Suppressor macrophage treated with lipopolysaccharide for 4 hours (primary cell): ENCODE results near the gene TULP1.
"Not testable (repeated sequence)": the region's sequence is repeated elsewhere in the genome, so short reads cannot be mapped to it uniquely, and the experiment has no call there.

Experiments used
- DNase-seq: peaks from one replicate; pipeline ENCODE4 v3.0.0-alpha.2; 2020

TULP1 gene

DNA sequence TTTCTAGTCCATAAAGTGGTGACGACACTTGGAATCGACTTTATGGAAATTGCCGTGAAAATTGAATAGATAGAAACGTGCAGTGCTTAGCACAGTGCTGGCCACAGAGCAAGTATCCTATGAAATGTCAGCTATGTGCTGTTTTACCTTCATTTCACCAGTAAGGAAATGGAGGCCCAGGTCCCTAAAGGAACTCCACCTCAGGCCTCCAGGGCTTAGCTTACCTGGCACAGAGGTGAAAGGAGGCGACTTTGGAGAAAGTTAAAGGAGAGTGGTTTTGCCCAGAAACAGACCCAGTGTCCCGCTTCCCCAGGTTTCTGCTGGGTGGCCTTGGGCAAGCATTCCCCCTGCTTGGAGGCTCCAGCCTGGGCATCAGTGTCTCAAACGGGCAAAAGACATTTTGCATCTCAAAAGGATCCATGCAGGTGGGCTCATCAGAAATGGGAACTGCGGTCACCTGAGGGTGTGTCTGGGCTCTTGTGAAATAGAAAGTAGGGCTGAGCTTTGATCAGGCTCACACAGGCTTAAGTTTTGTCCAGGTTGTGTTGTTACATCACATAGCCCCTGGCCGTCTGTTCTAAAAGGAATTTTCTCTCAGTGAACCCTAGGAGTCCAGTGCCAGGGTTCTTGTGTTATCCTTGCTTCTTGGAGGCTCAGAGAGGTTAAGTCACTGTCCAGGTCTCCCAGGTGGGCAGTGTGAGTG lies 6.8 kb upstream of the TULP1 start:
- DNase-seq, result no peak

DNA sequence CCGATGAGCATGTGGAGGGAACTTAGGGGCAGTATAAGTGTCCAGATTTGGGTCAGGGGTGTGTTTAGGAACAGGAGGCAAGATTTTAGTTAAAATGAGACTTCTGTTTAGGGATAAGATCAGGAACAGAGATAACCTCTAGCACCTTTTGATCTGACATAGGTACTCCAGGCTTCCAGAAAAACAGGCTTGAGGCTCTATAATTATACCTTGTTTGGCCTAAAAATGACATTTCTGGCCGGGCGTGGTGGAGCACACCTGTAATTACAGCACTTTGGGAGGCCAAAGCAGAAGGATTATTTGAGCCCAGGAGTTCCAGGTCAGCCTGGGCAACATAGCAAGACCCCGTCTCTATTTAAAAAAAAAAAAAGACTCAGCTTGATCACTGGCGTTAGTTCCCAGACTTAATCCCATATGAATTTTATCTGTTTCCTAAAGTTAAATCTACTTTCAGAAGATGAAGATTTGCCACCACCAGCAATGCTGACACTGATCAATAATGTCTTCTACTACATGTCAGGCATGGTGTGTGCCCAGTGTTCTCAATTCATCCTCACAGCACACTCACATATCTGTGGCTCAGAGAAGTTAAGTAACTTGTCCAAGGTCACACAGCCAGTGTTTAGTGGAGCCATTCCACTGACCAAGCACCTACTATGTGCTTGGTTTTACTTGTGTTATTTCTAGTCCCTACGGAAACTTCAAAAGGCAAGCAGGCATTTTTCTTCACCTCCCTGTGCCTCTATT lies 6.0 kb upstream of the TULP1 start:
- DNase-seq, result no peak

DNA sequence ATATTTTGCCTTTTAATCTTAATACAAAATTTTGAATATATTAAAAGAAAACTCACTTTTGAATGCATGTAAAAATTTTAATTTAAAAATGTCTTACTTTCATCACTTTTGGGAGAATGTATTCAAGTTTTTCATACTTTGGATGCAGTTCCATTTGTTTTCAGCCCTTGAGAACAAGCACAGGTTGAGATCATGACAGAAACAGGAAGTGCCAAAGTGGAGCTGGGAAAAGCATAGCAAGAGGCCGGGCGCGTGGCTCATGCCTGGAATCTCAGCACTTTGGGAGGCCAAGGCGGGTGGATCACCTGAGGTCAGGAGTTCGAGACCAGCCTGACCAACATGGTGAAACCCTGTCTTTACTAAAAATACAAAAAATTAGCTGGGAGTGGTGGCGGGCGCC lies 5.3 kb upstream of the TULP1 start:
- peak; percentile 21 for DNase-seq

DNA sequence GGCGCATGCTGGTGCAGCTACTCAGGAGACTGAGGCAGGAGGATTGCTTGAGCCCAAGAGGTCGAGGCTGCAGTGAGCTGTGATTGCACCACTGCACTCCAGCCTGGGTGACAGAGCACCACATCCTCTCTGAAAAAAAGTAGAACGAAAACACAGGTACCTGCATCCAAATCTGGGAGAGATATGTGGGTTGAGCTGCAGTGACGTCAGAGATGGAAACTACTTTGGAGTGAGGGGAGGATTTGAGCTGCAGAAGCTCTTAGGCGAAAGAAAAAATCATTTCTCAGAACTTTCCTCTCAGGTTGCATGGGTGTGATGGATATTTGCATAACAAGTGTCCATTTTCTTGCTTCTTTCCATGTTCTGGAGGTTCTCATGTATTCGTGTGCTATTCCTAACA lies 4.0 kb upstream of the TULP1 start:
- no peak for DNase-seq

DNA sequence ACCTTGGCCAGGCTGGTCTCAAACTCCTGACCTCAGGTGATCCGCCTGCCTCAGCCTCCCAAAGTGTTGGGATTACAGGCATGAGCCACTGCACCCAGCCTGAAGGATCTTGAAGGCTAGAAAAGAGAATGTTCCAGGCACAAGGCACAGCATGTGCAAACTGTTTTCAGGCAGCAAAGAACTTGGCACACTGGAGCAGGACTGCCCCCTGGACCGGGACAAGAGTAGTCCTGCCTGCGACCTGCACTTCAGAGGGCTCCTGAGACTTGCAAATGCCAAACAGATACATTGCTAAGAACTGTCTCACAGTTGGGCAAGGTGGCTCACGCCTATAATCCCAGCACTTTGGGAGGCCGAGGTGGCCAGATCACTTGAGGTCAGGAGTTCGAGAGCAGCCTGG lies 3.2 kb upstream of the TULP1 start:
- not testable (repeated sequence) for DNase-seq

DNA sequence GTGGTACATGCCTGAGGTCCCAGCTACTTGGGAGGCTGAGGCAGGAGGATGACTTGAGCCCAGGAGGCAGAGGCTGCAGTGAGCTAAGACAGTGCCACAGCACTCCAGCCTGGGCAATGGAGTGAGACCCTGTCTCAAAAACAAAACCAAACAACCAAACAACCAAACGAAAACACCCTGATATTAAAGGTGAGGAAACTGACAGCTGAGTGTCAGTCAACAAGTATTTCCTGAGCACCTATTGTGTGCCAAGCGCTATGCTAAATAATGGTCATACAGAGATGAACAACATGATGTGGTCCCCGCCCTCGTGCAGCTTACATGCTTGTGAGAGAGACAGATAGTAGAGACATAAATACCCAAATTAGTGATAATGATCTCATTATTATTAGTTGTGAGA lies 1.9 kb upstream of the TULP1 start:
- no peak for DNase-seq

DNA sequence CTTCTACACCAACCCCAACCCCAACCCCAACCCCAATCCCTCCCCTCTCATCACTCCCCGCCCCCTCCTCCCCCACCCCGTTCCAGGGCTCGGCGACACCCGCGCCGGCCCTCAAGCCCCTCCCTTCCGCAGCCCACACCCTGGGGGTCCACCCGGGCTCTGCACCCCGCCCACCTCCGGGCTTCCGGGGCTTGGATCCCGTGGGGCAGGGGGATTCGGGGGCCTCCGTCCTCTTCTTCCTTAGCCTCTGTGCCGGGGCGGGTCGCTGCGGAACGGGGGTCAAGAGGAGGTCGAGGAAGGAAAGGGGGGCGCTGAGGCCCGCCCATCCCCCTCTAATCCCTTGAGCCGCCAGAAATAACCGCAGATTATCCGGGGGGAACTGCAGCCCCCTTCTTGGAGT lies 690 bp downstream of the TULP1 start:
- DNase-seq, result no peak

DNA sequence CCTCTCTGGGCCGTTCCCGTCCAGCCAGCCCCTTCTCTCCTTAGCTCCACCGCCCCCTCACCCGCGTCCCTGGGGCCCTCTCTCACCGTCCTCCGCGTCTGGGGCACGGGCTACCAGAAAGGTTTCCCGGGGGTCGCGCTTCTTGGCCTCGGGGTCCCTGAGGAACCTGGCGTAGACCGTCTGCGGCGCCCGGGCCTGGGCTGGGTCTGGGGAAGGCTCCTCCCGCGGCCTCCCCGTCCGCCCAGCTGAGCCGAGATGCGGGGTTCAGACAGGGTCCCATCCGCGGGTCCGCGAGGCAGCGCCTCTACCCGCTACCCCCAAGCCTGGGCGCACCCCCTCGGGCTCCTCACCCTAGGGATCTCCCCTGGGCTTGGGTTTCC lies 1.1 kb downstream of the TULP1 start:
- no peak for DNase-seq

DNA sequence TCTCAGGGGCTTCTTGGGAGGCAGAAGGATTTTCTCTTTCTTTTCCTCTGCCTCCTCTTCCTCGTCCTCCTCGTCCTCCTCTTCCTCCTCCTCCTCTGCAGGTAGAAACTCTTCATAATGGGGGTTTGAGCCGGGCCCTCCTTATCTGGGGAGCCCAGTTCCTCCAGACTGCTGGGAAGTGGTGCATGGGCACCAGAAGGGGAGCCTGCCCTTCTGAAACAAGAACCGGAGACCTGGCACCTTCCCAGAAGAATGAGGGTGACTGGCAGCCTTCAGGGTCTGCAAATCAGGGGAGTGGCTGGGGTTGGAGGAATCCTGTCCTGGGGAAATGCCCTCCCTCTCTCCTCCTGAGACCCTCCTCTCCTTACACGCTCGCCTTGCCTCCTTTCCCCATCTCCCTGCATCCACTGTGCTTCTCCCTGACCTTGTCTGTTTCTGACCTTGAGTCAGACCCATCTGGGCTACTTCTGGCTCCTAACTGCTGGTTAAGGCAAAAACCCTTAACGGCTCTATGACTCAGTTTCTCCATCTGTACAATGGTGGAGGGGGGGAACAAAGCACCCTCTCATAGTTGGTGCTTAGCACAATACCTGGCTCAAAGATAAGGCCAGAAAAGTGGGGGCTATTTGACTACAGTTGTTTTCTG lies 1.7 kb downstream of the TULP1 start:
- DNase-seq, result no peak

DNA sequence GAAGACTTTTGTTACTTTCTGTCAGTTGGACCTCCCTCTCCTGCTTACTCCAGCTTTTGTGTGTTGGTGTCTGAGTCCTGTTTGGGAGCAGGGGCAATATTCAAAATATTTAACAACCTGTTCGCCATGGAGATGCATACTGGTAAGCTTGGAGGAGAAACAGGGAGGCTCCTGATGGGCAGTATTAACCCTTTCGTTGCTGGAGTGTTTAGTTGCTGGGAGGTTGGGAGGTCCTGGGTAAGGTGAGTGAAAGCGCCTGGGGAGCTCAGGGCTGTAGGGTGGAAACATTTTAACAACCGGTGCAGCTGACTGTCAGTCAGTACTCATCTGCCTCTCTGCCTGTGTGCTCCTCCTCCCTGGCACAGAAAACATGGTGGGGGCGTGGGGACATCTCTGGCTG lies 4.2 kb downstream of the TULP1 start:
- DNase-seq, result no peak

DNA sequence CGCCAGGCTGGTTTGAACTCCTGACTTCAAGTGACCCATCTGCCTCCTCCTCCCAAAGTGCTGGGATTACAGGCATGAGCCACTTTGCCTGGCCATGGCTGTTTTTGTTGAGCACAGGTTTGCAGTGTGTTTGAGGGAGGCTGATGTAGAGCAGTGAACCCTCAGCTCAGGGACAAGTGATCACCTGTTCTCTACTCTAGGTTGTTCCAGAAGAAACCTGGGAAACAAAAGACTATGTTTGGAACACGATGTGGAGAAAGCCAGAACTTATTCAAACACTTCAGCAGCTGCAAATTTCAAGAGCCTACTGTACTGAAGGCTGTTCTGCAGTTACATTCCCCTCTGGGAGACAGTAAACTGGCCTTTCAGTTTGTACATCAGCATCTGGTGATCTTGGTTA lies 4.7 kb downstream of the TULP1 start:
- DNase-seq, result no peak

DNA sequence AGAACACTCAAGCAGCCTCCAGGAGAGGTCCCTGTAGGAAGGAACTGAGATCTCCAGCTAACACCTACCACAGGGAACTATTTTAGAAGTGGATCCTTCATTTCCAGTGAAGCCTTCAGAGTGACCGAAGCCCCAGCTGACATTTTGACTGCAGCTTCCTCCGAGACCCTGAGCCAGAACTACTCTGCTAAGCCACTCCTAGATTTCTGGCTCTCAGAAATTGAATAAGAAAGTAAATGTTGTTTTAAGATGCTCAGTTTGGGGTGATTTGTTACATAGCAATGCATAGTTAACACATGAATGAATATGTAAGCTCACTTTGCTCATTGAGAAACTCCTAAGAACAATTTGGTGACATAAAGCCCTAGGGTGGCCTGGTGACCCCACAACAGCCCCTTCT lies 5.5 kb downstream of the TULP1 start:
- no peak for DNase-seq

DNA sequence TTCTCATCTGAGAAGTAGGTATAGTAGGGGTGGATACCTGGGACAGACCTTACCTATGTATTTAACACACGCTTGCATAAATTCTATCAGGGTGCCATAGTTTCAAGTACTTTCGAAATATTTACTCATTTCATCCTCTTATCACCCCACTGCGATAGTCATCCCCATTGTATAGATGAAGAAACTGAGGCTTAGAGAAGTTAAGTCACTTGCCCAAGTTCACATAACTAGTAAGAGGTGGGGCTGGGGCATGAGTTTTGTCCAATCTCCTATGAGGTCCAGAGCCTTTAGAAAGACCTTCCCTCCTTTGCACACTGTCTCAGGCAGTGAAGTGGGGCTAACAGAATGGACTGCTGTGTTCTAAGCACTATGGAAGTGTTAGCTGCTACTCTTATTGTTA lies 6.2 kb downstream of the TULP1 start:
- no peak for DNase-seq

DNA sequence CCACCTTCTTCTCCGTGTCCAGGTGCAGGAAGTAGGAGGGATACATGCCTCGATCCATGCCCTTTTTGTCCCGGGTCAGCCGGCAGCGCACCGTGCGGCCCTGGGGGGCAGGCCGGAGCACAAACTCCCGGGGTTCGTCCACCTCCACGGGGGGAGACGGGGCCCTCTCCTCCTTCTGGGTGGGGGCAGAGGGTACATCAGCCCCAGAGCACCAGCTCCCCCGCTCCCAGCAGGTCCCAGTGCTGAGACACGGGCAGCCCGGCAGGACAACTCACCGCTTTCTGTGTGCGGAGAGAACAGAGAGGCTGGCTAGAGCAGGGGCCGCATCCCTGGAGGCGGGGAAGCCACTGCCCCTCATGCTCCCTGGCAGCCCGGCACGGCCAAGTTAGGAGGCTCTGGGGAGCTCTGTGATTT lies 6.7 kb downstream of the TULP1 start:
- DNase-seq, result no peak

DNA sequence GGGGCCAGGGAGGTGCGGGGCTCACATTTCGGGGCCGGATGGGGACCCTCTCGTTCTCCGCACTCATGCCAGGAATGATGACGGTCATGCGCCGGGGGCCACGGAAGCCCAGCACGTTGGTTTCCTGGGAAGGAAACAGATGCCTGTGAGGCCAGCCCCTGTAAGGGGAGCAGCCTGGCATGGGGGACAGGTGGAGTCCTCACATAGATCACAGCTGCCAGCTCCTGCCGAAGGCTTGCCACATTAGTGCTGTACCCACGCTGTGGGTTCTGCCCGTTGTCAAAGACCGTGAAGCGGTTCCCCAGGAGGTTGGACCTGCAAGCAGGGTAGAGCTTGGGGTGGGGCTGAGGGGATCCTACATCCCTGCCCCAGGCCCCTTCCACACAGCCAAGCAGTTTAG lies 9.2 kb downstream of the TULP1 start:
- no peak for DNase-seq

DNA sequence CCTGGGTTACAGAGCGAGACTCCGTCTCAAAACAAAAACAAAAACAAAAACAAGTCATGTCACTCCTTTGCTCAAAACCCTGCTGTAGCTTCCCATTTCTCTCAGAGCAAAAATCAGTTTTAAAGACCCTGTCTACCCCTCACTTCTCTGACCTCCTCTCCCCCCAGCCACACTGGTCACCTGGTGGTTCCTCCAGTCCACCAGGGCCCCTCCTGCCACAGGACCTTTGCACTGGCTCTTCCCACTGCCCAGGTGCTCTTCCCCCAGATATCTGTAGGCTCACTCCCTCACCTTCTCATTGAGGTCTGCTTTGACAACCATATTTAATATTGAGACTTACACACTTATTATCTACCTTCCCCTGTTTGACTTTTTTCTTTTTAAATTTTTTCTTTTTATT lies 10.9 kb downstream of the TULP1 start:
- DNase-seq, result no peak

DNA sequence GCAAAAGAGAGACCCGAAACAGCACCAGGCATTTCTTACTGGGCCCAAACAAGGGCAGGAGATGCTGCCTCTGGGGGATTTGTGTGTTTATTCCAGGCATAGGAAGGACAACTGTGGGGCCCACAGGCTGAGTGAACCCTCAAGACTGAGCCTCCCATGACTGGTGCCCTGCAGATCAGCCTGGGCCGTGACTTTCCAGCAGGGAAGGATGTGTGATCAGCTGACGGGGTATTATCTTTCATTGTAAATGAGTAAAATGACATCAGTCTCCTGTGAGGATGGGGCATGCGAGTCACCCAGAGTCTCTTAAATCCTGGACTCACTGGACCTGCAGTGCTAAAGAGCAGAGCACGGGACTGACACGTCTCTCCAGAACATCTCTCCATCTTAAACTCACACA lies 11.9 kb downstream of the TULP1 start:
- DNase-seq, result peak; percentile 20

DNA sequence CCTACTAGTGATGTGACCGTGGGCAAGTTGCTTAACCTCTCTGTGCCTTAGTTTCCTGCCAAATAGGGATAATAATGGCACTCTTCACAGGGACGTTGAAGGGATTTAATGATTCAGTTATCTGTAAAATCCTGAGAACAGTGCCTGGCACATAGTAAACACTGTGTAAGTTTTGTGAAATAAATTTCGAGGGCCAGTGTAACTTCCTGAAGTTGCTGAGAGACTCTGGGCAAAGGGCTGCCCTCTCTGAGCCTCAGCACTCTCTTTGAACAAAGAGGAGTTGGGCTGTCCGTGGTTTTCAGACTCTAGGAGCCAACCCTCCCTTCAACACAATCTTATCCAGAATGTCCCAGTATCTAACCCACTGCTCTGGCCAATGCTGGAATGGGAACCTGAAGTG lies 13.3 kb downstream of the TULP1 start:
- no peak for DNase-seq

DNA sequence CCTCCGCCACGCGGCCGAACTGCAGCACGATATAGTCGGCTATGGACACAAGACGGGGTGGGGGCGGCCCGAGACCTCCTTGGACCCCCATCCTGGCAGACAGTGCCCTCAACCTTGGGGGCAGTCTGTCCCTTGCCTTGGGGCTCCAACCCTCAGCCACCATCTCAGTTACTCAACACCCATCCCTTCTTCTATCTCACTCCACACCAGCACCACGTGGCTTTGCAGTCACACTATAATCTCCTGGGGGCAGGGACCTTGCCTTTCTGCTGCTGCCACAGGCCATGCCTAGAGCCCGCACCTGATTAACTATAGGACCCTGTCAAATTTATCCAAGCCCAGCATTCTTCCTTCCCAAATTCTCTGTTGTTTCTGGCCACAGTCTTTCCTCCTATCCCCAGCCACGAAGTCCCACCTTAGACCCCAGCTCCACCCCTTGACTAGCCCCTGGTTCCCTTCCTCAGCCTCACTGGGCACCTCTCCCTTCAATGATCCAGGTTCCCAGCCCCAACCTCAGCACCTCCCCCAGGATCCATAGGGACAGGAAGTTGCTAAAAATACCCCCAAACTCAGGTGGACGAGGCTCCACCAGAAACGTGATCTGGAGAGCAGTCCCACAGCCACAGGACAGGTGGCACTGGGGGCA lies 14.2 kb downstream of the TULP1 start:
- no peak for DNase-seq

DNA sequence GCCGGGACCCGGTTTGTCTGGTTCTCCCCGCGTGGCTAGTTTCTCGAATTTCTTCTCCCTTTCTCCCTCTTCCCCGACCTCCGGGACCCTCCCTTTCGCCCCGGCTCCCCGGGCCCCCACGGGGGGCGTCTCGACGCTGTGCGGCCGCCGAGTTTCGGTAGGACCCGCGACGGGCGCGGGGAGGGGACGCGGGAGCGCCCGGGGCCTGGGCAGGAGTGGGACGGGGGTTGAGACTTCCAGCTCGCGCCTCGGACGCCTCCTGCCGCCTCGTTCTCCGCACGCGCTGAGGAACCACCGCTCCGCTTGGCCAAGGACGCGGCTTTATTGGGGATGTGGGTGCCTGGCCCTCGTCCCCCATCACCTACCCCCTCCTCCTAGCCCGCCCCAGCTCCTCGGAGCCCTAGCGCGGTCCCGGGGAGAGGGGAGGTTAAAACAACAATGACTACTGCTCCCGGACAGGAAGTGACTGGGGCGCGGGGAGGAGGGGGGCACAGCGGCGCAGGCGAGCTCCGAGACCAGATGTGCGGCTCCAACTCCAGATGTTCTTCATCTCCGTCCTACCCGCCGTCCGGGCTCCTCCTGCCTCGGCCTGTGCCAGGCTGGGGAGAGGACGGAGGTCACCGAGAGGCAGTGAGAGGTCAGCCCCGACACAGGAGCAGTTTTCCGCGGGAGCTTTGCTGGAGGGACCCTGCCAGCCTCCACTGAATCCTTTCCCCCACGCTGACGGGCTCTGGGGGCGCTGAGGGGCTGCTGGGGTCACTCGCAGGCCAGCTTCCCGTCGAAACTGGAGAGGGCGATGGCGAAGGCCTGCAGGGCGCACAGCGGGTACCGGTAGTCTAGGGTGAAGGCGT lies 14.9 kb downstream of the TULP1 start:
- peak; percentile 16 for DNase-seq

DNA sequence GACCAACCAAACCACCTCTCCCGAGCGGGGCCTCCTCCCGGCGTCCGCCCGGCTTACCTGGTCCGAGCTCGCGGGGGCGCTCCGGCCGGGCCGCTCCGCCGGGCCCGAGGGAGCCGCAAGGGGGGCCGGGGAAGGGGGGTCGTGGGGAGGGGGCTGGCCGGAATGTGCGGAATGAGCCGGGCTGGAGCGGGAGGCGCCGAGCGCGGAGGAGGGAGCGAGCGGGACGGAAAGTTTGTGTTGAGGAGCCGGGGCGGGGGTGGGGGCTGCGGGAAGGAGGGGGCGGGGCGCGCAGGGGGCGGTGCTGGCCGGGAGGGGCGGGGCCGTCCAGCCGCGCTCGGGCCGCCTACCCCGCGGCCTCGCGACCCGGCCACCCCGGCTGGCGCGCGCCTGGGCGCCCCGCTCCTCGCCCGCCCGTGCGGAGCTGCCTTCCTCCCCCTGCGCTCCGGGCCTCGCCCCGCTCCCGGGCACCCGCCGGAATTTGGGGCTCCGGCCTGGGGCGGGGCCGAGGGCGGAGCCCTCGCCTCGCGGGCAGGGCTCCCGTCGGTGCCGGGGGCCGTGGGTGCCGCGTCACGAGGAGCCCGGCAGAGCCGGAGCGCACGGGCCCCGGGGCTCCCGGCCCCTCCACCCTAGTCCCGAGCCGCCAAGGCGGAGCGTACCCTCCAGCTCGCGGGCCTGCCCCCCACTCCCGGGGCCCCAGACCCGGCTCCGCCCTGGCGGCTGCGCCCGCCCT lies 15.7 kb downstream of the TULP1 start, which contains the start of gene TEAD3:
TSS of gene TEAD3 (minus strand) at position 239 of the 730 bp plus-strand sequence.
- peak; percentile 16 for DNase-seq
